NOMO-1 (cell line): Measurements from ENCODE around the gene EPHA4.

Experiments used
- DNase-seq, 2 experiments: peaks; one replicate each; lab custom pipeline; 2025; ENCODE audit not compliant: unreplicated experiment in 2 of 2; lab: John Stamatoyannopoulos, UW

EPHA4 gene

DNA sequence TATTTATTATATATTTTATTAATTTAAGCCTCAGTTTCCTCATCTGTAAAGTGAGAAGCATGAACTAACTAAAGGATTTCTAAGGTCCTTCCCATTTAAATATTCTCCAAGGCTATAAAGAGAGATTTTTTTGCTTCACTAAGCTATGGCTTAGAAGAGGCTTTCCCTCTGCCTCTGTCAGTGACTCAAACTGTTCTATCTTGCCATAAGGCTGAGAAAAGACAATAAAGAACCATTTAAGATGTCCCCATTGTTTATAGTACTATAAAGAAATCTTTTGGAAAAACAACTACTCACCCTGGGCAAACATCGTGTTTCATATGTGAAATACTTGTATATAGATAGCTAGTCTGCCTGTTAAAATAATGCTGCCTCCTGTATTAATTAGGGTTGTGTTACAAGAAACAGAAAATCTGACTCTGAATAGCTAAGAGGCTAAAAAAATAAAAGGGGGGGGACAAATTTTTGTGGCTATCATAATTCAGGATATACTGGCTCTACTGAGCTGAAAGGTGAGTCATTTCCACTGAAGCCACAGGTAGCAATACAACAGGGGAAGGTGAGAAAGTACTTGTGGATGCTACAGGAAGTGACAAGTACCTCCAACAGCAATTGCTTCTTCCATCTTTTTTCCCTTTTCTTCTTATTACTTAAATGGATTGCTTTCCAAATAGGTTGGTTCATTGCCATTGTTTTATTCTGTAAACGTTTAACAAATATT is 25.4 kb downstream of the EPHA4 start:
- no peak for DNase-seq

DNA sequence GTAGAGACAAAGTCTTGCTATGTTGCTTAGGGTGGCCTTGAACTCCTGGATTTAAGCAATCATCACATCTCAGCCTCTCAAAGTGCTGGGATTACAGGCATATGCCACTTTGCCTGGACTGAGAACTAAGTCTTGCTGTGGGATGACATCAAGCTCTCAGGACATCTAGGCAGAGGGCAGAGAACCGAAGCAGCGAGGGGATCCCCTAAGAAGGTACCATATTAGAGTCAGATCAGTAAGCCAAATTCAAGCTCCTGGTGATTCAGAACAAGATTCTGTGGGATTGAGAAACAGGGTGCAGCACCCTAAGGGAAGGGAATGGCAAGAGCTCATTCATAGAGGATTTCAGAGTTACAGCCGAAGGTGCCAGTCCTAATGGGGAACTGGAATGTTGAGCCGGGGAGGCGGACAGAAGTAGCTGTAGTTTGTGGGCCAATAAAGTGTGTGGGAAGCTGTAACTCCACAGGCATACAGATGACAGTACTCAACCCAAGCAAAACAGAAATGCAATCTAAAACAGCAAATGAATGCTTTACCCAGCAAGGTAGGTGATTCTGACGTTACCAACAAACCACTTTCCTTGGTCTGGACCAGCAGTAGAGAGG is 30.9 kb downstream of the EPHA4 start:
- DNase-seq: no peak

DNA sequence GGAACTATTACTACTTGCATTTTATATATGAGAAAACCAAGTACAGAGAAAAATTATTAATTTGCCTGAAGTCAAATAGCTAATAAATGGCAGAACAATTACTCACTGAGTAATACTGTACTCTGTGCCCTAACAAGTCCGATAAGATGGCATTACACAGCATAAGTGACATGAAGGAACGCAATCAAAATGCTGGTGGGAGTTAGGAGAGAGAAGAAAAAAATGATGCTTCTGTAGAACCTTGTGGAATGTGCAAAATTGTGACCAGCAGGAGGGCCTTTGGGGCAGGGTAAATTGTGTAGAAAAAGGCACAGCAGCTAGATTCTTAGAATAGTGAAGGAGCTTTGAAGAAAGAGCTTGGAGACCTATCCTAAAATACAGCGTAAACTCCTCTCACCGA is 32.9 kb downstream of the EPHA4 start:
- DNase-seq: no peak

DNA sequence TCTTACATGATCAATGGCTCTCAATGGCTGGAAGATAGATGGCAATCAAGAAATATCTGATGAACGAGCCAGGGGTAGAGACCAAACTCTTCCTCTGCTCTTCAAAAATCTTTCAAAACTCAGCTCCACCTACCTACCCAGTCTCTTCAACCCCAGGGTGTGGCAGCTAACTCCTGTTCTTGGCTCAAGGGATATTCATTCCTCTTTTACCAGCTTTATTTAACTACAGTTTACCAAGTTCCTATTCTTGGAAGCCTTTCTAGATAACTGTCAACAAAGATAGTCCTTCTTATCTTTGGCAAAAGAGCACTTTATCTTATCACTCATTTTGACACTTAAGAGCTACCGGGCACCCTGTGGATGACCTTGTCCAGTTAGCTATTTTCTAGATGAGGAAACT is 36.3 kb downstream of the EPHA4 start:
- DNase-seq: no peak

DNA sequence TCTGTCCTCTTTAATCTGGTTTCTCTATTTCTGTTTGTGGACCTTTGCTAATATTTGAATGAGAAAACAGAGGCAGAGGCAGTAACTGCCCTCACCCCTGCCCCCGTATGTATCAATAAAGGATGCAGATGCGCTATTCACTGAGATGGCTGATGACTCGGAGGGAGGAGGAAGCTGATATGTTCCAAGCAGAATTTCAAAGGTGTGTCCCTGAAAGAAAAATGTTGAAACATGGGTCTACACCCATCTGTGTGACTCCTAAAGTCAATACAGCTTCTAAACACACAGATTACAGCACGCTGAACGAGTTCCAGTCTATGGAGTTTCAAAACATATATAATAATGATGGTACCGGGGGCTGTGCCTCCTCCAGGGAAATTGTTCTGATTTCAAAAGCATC is 38.8 kb downstream of the EPHA4 start:
- no peak for DNase-seq

DNA sequence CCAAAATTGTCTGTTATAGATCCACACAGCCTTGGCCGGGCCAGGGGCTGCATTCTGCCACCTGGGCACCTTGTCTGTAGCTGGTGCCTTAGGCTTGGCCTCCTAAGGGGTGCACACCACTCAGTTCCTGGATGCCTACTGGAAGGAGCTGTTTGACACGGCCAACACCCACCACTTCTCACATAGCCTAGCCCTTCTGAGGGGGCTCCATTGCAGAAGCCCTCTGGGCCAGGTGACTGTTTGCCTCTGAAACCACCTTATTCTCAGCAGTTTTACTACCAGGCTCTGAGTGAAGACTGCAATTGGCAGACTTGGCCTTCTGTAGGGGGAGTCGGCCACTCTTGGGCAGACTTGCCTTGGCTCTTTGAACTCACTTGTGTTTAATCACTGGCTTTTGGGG is 39.5 kb downstream of the EPHA4 start:
- DNase-seq: no peak

DNA sequence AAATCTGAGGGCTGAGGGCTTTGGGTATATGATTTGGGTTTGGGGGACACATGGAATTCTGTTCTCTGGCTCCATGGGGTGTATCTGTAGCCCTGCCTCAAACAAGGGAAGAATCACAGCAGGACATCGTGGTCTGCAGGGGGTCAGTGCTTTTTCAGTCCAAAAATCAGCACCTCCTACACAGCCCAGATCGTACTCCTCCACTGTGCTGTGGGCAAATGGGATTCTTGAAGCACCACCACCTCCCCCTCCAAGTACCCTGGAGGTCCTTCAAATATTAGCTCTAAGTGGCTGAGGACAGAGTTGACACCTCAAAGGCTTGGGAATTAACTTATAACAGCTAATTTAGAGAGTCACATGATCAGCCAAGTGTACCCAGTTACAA is 41.5 kb downstream of the EPHA4 start:
- DNase-seq: no peak

DNA sequence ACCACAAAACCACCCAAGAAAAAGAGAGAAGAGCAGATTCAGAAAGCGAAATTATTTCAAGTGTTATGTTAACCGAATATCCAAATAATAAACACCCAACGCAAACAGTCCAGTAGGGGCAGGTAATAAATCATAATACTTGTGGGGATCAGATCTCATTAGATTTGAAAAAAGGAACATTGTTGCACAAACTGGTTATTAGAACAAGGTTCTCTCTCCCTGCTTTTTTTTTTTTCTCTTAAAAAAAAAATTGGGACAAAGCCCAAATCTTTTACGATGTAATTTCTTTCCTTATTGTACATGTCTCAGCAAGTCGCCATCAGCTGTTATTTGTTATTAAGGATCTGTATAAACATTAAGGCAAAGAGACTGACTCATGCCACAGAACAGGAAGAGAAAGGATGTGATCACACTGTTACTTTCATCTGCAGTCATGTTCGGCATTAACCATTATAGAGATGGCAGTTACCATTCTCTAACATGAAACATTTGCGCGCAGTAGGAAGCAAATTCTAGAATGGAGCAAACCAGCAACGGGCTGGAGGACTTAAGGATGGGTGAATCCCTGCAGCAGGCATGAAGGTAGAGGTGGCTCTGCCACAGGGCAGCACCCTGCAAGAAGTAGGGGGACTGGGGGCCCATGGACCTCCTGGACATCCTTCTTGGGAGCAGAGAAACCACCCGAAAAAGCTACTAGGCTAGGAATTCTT is 42.0 kb downstream of the EPHA4 start:
- no peak for DNase-seq

DNA sequence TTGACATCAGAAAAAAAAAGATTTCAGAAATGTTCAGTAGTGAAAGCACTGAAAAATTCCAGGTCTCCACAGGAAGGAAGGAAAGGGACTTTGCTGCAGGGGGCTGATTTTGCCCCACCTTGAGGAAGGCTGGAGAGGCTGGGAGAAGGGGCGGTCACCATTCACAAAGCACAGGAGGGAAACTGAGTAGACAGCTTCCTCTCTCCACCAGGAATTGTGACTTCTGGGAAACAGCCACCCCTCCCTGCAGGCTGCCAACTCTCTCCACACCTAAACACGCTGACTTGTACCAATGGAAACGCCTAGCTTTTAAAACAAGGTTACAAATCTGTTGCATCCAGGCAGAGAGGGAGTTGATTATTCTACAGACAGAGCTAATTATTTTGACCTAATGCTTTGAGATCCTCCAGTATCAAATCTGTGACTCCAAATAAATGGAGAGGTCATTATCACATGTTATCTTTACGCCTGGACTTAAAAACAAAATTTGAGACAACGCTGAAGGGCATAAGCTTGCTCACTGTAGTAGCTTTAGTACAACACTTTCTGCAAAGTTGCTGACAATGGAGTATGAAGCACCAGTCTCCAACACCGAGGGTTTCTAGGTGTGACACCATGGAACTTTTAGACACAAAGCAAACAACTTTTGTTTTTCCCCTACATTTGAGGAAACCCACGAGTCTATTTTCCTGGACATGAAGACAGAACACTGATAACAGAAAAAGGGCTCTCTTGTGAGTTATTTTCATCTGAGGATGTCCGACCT is 42.7 kb downstream of the EPHA4 start:
- no peak for DNase-seq

DNA sequence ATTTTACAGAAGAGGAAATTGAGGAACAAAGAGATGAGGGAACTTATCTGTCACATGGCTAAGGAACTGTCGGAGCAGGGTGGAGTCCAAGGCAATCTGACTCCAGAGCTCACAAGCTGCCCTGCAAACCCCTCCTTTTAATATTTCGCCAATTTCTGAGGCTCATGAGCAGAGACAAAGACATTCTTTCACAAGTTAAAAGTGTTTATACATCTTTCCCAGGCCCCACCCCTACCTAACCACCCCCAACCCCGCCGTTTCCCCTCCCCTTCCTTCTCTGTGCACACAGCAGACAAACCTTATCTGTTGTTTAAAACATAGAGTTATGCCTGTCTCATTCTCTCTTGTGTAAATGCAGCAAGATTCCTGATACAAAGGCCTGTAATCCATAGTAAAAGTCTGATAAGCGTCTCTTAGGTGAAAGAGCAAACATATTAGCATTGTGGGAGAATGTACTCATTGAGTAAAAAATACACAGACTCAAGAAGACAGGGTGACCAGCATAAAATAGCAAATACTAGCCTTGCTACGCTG is 44.3 kb downstream of the EPHA4 start:
- no peak for DNase-seq

DNA sequence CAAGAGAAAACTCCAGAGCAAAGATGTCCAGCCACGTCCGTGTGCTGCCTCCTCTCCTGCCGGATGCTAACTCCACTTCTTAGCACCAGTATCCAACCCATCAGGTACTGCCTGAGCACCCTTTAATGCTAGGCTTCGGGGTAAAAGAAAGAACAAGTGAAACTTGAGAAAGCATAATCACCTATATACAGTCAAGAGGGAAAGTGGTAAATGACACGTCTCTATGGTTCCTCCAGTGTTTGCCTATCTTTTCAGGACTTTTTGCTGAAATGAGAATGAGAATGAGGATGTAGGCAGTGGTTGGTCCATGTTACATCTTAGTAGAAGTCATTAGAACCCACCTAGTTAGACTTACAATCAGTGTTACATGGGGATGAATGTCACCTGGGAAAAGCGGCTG is 47.9 kb downstream of the EPHA4 start:
- DNase-seq: no peak

DNA sequence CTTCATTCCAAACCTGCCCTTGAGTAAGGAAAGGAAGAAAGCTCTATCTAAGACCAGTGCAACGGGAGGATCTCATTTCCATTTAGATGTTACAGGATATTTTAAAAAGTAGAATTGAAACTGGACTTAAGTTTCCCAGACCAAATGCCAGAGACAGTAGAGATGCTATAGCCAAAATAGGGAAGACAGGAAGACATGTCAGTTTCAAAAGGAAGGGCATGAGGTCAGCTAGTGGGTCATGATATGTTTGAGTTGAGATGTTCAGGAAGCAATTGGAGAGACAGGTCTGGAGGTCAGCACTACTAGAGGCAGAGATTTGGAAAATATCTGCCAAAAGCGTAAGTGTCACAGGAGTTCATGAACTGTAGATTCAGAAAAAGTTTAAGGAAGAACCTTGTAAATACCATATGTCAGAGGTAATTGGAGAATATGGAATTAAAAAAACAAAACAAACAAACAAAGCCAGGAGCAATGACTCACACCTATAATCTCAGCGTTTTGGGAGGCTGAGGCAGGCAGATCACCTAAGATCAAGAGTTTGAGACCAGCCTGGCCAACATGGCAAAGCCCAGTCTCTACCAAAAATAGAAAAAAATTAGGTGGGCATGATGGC is 50.8 kb downstream of the EPHA4 start:
- no peak for DNase-seq

DNA sequence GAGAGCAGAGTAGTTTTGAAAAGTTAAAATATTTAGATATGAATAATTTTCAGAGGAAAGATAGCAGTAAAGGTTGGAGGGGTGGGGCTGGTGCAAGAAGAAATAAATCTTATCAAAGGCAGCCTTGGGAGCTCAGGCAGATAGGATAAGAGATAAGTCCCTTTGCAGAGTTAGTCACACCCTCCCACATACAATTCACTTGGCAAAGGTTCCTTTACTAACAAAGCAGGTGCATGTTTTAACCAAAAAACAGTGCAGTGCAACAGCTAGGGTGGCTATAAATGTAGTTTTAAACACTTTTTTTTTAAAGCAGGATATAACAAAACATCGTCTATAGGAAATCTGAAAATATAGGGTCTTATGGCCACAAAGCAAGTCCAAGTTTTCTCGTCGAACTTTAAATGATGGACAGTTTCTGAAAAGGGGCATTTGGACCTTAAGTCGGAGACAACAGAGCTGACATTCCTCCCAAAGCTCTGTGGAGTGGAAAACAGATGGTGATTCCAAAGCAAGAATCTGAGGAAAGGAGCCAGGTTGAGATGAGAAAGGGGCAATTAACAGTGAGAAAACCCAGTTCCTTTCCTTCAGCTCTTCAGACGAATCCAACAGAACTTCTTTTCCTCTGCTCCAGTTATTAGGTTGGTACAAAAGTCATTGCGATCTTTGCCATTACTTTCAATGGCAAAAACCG is 53.0 kb downstream of the EPHA4 start:
- DNase-seq: no peak

DNA sequence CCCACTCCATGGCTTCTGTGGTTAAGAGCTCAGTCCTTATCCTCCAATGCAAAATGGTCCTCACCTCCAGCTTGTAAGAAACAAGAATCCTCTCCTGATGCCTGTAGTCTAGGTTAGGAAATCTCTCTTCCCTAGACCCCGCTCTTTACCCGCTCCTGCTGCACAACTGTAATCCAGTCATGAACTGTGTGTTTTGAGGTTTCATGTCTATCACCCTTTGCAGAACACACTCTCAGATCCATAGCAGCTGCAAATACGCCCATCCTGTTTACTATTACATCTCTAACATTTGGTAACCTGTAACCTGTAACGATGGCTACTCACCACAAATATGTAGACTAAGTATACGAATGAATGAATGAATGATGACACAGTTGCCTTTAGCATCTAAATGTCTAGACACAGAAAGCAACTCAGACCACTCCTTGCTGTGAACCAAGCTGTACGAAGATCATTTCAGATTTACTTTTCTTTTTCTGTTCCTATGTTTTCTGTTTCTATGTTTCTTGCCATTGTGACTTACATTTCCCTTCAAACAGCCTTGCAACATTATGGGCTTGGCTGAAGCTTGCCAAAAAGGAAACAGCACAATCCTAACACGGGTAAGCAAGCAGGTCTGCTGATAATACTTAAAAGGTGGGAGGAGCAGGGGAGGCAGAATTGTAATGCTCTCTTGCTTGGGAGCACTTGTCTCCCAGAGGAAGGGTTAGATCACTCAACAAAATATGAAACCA is 53.7 kb downstream of the EPHA4 start:
- DNase-seq: no peak

DNA sequence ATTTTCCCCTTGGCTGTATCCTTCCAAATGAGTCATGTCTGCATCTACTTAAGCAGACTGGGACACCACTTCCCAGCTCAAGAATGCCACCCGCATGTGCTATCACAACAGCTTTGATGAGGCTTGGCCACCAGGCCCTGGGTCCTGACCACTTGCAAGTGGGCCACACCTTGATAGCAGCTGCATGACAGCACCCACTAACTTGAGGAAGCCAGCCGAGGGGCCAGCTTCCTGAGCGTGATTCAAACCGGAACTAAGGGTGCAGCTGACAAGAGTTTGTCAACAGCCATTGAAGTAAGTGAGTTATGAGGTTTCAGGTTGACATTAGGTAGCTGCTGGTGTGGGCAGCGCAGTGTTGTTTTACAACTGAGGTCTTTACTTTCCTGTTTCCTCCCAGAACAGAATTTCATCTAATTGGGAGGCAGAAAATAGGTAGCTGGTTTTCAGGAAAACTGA is 54.4 kb downstream of the EPHA4 start:
- peak in 1 of 2 experiments; percentile 11 for DNase-seq

DNA sequence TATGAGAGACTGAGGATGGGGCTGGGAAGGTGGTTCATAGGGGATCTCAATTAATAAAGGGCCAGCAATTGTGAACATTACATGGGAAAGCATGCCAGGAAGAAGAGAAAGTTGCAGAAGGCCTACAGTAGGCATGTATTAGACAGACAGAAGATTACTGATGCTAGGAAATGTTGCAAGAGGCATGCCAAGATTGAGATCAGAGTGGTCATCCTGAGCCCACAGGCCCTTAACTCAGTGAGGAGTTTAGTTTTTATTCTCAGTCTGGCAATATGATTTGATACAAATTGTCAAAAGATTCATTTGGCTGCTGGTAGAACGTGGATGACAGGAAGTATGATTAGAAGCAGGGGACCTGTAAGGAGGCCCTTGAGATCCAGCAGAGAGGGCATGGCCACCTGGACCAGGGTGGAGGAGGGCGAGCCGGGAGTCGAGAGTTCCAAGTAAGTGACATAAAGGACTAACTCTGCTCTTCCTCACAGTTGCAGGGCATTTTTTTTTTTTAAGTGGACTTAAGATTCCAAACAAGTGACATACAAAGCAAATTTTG is 54.9 kb downstream of the EPHA4 start:
- no peak for DNase-seq

DNA sequence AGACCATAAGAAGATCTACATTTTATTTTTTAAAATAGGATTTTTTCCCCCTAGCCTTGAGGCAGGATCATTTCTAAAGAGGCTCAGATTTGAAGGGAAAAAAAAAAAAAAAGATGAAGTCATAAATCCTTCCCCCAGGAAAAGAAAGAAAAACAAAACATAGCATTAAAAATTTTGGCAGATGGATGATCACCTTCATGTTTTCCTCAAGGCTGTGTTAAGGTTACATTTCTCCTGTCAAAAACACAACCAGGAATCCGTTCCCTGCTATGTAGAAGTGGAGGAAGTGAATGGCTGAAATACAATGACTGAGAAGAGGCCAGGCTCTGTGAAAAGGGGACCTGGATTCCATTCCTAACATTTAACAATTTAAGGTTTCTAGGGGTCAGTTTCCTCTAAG is 56.2 kb downstream of the EPHA4 start:
- no peak for DNase-seq

DNA sequence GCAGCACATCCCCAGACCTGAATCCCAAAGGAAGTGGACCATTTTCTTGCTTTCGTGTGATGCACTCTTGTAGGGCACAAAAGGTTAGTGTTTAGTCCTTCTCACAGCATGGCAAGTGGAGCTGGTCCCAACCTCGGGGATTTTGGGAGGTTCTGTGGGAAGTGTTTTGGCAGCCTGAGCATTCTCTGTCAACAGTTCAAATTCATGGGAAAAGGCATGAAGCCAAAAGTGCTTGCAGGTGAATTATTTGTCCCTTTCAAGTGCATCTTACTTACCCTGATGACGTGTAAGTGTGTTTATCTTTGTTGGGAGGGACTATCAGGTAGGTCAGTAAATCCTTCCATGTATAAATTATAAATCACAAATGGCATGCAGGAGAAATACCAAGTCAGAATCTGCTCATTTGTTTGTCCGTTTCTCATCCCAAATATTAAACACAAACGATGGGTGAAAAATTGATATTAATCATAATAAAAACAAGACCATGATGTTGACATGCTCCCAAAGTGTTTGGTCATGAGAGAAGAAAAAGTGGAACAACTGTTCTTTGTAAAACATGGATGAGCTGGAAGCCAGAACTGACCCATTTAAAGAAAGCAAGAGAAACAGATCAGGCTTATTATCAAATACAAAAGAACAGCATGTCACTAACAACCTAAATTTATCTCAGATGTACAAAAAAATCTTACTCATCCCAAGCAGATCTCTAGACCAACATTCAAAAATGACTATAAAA is 57.6 kb downstream of the EPHA4 start:
- no peak for DNase-seq
